Activated CD4-positive, alpha-beta T cell treated with anti-CD3 and anti-CD28 coated beads, Interleukin-2, amount 50 U/mL, for 16 hours (primary cell): ENCODE results near the gene BTBD9.

Source experiments
- DNase-seq: peaks from one replicate; pipeline ENCODE4 v3.0.0-alpha.2; 2020

Gene BTBD9

DNA sequence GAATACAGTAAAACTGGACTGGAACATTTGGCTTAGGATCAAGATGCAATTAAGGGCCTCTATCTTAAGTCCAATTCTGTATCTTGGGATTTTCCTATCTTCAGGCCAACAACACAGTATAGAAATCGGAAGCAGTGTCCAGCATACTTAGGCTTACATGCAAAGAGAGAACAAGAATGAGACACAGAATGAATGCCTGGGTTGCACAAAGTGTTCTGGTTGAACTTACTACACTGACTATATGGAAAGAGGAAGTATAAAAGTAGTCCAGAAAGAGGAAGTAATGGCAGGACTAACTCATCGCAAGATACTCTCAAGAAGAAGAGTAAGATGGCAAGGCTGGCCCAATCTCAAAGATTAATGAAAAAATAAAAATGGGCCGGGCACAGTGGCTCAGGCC, 87.6 kb downstream of the BTBD9 start:
- DNase-seq: no peak

- no peak for DNase-seq
These were observed 89.9 kb downstream of the BTBD9 start for GRCh38 chr6:38549795-38550194.

- no peak for DNase-seq
These were observed 90.5 kb downstream of the BTBD9 start for GRCh38 chr6:38549180-38549579.

GRCh38 chr6:38543022-38543421, 96.7 kb downstream of the BTBD9 start:
- DNase-seq: no peak

DNA sequence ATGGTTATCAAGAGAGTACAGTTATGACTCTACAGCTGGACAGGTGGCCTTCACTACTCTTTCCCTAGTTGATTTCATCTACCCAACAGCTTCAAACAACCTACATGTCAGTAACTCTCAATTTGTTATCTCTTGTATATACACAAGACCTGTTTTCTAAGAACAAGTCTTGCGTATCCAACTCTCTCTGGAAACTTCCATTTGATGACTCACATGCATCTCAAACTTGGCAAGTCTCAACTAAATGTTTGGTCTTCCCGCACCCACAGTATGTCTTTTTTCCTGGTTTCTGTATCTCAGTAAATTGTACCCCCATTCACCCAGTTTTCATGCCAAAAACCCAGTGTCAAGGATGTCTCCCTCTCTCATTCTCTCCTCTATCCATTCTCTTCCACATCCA, 97.7 kb downstream of the BTBD9 start:
- no peak for DNase-seq

- DNase-seq: no peak
These were observed 106.7 kb downstream of the BTBD9 start for GRCh38 chr6:38533064-38533463.

- no peak for DNase-seq
These were observed 108.6 kb downstream of the BTBD9 start for GRCh38 chr6:38531134-38531533.

GRCh38 chr6:38528196-38528965, 111.3 kb downstream of the BTBD9 start:
- DNase-seq: no peak

- DNase-seq: no peak
These were observed 112.4 kb downstream of the BTBD9 start for GRCh38 chr6:38527371-38527770.

DNA sequence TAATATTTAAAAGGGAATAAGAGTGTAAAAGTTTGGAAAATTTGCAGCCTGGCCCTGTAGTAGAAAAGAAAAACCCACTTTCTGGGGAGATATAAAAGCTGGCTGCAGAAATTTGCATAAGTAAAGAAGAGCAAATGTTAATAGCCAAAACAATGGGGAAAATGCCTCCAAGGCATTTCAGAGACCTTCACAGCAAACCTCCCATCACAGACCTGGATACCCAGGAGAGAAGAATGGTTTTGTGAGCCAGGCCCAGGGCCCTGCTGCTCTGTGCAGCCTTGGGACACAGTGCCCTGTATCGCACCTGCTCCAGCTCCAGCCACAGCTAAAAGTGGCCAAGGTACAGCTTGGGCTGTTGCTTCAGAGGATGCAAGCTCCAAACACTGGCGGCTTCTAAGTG, 113.8 kb downstream of the BTBD9 start:
- DNase-seq: no peak

DNA sequence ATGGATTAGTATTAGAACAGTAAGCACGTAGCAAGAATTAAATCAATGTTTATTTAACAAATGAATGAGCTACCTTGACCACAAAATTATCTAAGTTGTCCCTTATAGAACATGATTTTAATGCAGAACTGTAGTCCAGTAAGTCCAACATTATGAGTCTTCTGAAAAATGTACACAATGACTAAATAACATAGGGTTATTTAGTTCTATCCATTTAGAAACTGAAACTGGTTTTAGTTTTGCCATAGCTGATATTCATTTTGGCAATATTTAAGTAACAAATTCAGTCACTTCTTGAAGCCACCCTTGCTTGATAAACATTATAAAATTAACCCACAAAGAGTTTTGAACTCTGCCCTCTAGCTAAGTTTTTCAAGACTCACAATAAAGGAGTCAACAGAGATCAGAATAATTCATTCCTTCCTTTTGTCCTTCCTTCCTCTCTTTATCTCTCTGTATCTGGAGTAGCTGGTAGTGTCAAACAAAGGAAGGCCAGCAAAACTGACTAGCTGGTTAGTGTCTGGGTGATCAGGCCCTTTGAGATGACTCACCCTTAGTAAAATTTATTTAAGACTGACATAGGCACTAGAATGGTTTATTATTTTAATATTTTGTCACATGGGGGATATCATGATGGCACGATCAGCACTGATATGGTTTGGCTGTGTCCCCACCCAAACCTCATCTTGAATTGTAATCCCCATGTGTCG, 115.1 kb downstream of the BTBD9 start:
- peak; percentile 25 for DNase-seq

- DNase-seq: no peak
These were observed 117.4 kb downstream of the BTBD9 start for GRCh38 chr6:38522322-38522721.

DNA sequence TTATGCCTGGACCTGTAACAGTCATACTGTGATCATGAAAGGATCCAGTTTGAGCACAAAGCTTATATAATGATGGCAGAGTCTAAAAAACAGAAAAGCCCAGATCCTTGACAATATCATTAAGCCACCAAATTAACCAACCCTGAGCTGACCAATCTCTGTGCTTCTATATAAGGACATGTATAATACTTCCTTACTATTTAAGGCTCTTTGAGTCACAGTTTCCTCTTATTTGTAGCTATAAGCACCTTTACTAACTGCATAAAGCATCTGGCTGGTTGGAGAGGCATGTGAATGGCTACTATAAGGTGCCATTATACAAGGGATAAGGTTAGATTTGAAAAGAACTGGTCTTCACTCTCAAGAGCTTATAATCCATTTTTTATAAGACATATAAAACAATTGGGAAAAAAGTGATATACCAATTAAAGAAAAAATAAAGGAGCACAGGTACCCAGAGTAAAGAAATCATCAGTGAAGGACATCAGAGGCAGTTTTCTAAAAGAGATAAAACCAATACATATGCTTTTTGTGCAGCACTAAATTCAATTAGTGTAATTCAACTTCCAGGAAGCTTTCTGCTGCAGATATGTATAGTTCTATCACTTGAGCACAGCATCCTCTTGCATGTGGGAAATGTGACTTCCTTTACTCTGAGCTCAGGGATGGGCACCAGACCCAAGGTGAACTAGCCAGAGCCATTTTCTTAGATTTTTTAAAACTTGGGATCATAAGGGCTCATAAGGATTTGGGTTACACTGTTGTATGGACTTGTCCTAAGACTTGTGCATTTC, 121.0 kb downstream of the BTBD9 start:
- no peak for DNase-seq

DNA sequence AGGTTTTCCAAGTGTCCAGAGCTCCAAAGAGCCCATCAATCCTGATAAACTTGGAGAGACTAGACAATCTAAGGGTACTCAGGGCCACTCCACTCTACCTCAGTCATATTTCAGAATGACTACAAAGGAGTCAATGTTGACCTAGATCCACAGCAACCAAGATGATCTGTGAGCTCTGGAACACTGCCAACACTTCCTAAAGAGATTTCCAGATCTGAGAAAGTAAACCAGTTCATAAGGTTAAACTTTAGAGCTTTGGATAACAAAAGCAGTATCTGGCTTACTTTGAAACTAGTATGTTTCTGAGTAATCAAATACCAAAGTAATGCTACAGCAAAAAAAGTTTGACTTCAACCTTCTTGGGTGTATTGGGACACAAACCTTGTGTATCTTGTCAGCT, 122.7 kb downstream of the BTBD9 start:
- DNase-seq: no peak

DNA sequence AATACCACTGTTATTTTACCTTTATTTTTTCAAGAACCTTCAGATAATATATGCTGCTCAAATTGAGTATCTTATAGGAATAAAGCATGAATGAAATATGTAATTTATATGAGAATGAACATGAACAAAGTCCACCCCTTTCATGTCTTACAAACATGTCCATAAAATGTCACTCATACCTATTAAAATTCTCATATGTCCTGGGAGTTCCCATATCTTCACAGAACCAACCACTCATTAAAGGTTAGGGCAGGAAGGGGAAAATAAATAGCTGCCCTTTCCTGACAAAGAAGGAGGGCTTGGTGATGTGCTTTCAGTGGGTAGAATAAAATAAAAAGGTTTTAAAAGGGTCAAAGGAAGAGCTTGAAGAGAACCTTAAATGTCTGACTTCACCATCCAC, 125.3 kb downstream of the BTBD9 start:
- DNase-seq: no peak

DNA sequence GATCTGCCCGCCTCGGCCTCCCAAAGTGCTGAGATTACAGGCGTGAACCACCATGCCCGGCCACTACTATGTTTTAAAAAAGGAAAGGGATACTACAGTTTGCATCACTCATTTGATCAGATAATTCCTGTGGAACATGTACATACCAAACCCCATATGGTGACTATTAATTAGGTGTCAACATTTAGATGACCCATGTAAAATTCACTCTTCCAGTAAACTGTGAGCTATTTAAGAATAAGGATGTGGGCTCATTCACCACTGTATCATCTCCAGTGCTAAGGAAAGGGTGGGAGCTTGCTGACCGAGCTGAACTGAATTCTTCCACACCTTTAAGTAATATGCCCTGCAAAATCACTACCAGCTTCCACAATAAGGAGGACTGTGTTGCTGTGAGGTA, 127.5 kb downstream of the BTBD9 start:
- no peak for DNase-seq

- DNase-seq: no peak
These were observed 129.5 kb downstream of the BTBD9 start for GRCh38 chr6:38510205-38510604.

- no peak for DNase-seq
These were observed 130.0 kb downstream of the BTBD9 start for GRCh38 chr6:38509713-38510112.

- DNase-seq: no peak
These were observed 130.8 kb downstream of the BTBD9 start for GRCh38 chr6:38508894-38509293.

GRCh38 chr6:38508286-38508685, 131.4 kb downstream of the BTBD9 start:
- DNase-seq: no peak

GRCh38 chr6:38507173-38507572, 132.6 kb downstream of the BTBD9 start:
- no peak for DNase-seq

DNA sequence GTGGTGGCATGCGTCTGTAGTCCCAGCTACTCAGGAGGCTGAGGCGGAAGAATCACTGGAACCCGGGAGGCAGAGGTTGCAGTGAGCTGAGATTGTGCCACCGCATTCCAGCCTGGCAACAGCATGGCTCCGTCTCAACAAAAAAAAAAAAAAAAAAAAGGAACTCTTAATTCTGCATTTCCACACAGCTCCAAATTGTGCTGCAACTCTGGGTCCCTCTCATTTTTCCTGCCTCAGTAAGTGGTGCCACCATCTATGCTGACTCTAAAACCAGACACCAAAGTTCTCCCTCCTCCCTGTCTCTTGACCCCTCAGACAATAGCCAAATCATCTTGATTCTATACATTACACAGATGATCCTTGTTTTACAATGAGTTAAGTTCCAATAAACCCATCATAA, 133.9 kb downstream of the BTBD9 start:
- DNase-seq: no peak

GRCh38 chr6:38504996-38505395, 134.7 kb downstream of the BTBD9 start:
- DNase-seq: no peak
